Type B pancreatic cell (in vitro differentiated cells): ENCODE data around the gene MPST. TPM values are rescaled to one million over a fixed set of nuclear protein-coding genes. Genes with fewer than 3 reads are reported as not detected.
A peak's percentile ranks its signal among the peaks of the same experiment; 100 is the strongest.

Experiments used
- DNase-seq: peaks from one replicate; pipeline ENCODE4 v3.0.0; 2021; ENCODE audit warnings: mixed read lengths; ENCODE audit not compliant: unreplicated experiment; ENCODE audit errors: extremely low spot score
- H3K27ac Mint-ChIP-seq: 2 replicates; pipeline ENCODE4 v1.8.0; 2021; ENCODE audit warnings: mild to moderate bottlenecking, mixed read lengths
- H3K27me3 Mint-ChIP-seq: 2 replicates; pipeline ENCODE4 v1.8.0; 2021; ENCODE audit warnings: mixed read lengths
- H3K36me3 Mint-ChIP-seq: 2 replicates; pipeline ENCODE4 v1.8.0; 2021; ENCODE audit warnings: mixed read lengths
- H3K4me1 Mint-ChIP-seq: one replicate; pipeline ENCODE4 v1.8.0; 2021; ENCODE audit warnings: mixed read lengths; ENCODE audit not compliant: unreplicated experiment
- H3K4me3 Mint-ChIP-seq: 2 replicates; pipeline ENCODE4 v1.8.0; 2021; ENCODE audit warnings: mild to moderate bottlenecking, mixed read lengths
- H3K9me3 Mint-ChIP-seq: 2 replicates; pipeline ENCODE4 v1.8.0; 2021; ENCODE audit warnings: mixed read lengths
- total RNA-seq: library from RNA; stranded (reverse); gene quantifications from 2 replicates; pipeline ENCODE4 v1.2.1, GENCODE V29; 2021; ENCODE audit warnings: low replicate concordance
- TF ChIP-seq, protein P1 (sequence below): fragments of 200-600 bp; sonication (generic); conservative IDR thresholded peaks from 2 replicates; pipeline ENCODE4 v1.5.0; 2021; ENCODE audit warnings: antibody characterized with exemption, mild to moderate bottlenecking

Gene MPST
- total RNA-seq, 1 donor from 2014 or later = 71.3 TPM

DNA sequence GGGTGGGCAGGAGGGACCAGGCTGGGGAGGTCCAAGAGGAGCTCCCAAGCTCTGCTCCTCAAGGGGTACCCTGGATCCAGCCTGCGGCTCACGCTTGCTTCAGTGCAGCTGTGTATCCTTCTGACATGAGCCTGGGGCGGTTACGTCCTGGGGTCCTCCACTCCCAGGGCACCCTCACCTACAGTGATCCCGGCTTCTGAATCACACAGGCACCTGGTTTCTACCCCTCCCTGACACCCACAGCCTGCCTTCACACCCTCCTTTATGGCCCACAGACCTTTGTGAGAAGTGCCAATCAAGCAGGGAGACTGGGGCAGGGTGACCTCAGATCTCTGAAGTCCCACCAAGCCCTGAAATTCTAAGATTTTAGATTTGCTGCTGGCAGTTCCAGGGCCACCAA lies 1.5 kb downstream of the MPST start:
- H3K27ac Mint-ChIP-seq = no peak overlapping the region
- H3K4me3 Mint-ChIP-seq = no peak overlapping the region
- H3K36me3 Mint-ChIP-seq = peaks cover 9% of the 10 kb centered on the region
- H3K27me3 Mint-ChIP-seq = no peaks in the 10 kb centered on the region
- DNase-seq = no peak
- TF ChIP-seq, protein P1, sequence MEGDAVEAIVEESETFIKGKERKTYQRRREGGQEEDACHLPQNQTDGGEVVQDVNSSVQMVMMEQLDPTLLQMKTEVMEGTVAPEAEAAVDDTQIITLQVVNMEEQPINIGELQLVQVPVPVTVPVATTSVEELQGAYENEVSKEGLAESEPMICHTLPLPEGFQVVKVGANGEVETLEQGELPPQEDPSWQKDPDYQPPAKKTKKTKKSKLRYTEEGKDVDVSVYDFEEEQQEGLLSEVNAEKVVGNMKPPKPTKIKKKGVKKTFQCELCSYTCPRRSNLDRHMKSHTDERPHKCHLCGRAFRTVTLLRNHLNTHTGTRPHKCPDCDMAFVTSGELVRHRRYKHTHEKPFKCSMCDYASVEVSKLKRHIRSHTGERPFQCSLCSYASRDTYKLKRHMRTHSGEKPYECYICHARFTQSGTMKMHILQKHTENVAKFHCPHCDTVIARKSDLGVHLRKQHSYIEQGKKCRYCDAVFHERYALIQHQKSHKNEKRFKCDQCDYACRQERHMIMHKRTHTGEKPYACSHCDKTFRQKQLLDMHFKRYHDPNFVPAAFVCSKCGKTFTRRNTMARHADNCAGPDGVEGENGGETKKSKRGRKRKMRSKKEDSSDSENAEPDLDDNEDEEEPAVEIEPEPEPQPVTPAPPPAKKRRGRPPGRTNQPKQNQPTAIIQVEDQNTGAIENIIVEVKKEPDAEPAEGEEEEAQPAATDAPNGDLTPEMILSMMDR = no peak
- H3K4me1 Mint-ChIP-seq = peaks cover 6% of the 10 kb centered on the region
- no peaks in the 10 kb centered on the region for H3K9me3 Mint-ChIP-seq

DNA sequence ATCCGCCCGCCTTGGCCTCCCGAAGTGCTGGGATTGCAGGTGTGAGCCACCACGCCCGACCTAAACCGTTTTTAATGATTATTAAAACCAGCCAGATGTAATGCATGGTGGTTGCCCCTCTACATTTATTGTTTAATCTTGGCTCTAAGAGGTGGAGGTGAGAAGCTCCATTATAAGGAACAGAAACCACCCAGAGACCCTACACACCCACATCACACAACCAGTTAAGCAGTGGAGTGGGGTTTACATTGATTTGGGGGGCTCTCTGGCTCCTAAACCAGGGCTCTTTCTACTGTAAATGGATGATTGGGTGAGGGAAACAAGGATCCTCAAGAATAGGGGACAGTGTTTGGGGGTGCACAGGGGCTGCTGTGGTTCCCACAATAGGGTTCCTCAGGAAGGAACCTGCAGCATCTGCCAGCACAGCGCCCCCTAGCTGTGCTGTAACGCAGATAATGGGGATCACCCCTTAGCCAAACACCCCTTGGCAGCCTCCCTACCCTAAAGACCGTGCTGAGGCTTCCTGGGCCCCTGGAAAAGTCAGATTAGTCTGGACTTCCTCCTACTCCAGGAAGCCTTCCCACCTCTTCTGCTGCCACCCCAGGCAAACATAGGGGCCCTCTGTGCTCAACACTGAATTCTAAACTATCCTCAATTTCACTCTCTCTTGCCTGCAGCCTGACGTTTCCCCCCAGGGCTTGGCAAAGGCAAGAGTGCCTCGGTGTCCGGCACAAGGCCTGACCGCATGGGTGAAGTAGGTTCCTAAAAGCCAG lies 2.4 kb downstream of the MPST start:
- peaks cover 9% of the 10 kb centered on the region for H3K36me3 Mint-ChIP-seq
- peak overlapping the region; percentile 80 for H3K4me3 Mint-ChIP-seq
- TF ChIP-seq, protein P1 = peak; percentile 82
- no peaks in the 10 kb centered on the region for H3K9me3 Mint-ChIP-seq
- H3K27ac Mint-ChIP-seq = peak overlapping the region; percentile 75
- no peaks in the 10 kb centered on the region for H3K27me3 Mint-ChIP-seq
- peaks cover 6% of the 10 kb centered on the region for H3K4me1 Mint-ChIP-seq
- no peak for DNase-seq

DNA sequence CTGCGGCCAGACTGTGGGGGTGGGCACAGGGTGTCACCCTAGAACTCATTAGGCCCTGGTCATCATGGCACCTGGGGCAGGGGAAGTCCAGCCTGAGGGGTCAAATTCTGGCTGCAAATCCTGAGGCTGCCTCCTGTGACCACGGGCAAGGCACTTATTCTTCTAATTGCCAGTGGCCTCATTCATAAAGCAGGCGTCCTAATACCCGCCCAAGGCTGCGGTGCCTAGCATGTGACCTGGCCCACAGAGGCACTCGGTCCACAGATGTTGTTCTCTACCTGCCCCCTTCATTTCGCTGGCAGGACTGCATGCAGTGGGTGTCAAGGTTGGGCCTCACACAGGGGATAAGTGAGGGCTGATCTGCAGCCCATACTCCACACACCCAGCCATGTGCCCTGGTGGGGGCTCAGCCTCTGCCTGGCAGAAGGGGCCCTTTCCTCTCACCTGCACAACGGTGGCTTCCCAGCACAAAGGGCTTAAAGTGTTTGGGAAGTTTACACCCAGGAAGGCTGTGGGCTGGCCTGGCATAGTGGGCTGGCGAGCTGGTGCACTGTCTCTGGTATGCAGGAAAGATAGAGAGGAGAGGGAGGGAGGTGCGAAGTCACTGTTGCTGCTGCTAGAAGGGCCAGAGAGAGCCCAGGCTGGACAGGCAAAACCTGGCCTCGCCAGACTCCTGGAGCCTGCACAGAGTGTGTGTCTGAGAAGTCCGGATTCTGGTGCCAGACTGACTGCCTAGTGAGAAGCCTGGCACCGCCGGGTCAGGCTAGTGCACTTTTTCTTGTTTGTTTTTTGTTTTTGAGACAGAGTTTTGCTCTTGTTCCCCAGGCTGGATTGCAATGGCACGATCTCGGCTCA lies 3.2 kb downstream of the MPST start:
- TF ChIP-seq, protein P1 = no peak
- no peak overlapping the region for H3K4me3 Mint-ChIP-seq
- H3K4me1 Mint-ChIP-seq = peaks cover 6% of the 10 kb centered on the region
- DNase-seq = no peak
- H3K9me3 Mint-ChIP-seq = no peaks in the 10 kb centered on the region
- H3K36me3 Mint-ChIP-seq = peaks cover 9% of the 10 kb centered on the region
- no peak overlapping the region for H3K27ac Mint-ChIP-seq
- no peaks in the 10 kb centered on the region for H3K27me3 Mint-ChIP-seq

DNA sequence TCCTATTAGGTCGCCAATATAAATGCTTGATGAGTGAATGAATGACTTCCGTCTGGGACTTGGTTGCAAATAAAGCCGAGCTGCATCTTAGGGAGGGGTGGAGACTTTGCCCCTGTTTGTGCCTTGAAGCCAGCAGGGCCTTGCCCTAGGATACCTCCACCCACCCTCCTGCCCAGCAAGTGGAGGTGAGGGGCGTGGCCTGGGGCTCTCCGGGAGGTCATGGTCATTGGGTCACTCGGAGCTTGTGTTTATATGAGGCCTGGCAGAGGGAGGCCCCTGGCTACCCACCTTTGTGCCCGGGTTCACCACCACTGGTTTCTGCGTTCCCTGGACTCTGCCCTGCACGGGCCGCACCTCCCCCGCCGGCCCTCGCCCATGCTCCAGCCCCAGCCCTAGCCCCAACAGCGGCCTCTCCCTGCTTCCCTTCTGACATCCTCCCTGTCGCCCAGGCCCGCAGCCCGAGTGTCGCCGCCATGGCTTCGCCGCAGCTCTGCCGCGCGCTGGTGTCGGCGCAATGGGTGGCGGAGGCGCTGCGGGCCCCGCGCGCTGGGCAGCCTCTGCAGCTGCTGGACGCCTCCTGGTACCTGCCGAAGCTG lies 4.3 kb downstream of the MPST start:
- H3K27me3 Mint-ChIP-seq = no peaks in the 10 kb centered on the region
- H3K27ac Mint-ChIP-seq = no peak overlapping the region
- peak overlapping the region; percentile 51 for H3K4me3 Mint-ChIP-seq
- peaks cover 9% of the 10 kb centered on the region for H3K36me3 Mint-ChIP-seq
- H3K9me3 Mint-ChIP-seq = no peaks in the 10 kb centered on the region
- DNase-seq = no peak
- H3K4me1 Mint-ChIP-seq = peaks cover 6% of the 10 kb centered on the region
- TF ChIP-seq, protein P1 = no peak

DNA sequence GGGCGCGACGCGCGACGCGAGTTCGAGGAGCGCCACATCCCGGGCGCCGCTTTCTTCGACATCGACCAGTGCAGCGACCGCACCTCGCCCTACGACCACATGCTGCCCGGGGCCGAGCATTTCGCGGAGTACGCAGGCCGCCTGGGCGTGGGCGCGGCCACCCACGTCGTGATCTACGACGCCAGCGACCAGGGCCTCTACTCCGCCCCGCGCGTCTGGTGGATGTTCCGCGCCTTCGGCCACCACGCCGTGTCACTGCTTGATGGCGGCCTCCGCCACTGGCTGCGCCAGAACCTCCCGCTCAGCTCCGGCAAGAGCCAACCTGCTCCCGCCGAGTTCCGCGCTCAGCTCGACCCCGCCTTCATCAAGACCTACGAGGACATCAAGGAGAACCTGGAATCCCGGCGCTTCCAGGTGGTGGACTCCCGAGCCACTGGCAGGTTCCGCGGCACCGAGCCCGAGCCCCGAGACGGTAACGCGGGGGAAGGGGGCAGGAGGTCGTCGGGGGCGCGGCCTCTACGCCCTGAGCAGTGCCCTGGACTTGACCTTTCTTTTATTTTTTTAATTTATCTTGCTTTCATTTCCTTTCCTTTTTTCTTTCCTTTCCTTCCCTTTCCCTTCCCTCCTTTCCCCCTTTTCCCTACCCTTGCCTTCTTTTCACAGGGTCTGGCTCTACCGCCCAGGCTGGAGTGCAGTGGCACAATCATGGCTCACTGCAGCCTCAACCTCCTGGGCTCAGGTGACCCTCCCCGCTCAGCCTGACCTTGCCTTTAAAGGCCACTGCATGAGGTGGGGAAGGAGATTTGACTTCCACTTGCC lies 5.0 kb downstream of the MPST start:
- peaks cover 6% of the 10 kb centered on the region for H3K4me1 Mint-ChIP-seq
- DNase-seq = no peak
- TF ChIP-seq, protein P1 = no peak
- H3K4me3 Mint-ChIP-seq = no peak overlapping the region
- no peaks in the 10 kb centered on the region for H3K27me3 Mint-ChIP-seq
- H3K36me3 Mint-ChIP-seq = peaks cover 9% of the 10 kb centered on the region
- H3K9me3 Mint-ChIP-seq = no peaks in the 10 kb centered on the region
- H3K27ac Mint-ChIP-seq = peak overlapping the region; percentile 33
